Gastroesophageal sphincter (tissue), 4 donors: Measurements from ENCODE around the gene GOLIM4. TPM values are rescaled to one million over a fixed set of nuclear protein-coding genes. Genes with fewer than 3 reads are reported as not detected.

ENCODE experiments used
- ATAC-seq: fragments of 150-250 bp; one replicate; pipeline ENCODE4 v1.9.1; 2016; ENCODE audit warnings: mild to moderate bottlenecking, moderate library complexity
- H3K27ac ChIP-seq, 4 donors: fragments of 200-600 bp; sonication (generic) in 3 of 4; 1 replicate in 3 of 4; 2 replicates in 1 of 4; pipeline ENCODE4 v1.5.1; 2016 to 2019
- H3K27me3 ChIP-seq: fragments of 200-600 bp; sonication (generic); one replicate; pipeline ENCODE4 v1.5.1; 2019
- H3K36me3 ChIP-seq, 2 donors: fragments of 200-600 bp; sonication (generic); one replicate each; pipeline ENCODE4 v1.5.1; 2019; ENCODE audit warnings: control low read depth in 1 of 2
- H3K4me1 ChIP-seq, 3 donors: fragments of 200-600 bp; sonication (generic); 1 replicate in 2 of 3; 2 replicates in 1 of 3; pipeline ENCODE4 v1.5.1; 2016 to 2019; ENCODE audit warnings: control low read depth in 2 of 3
- H3K4me3 ChIP-seq, 2 donors: fragments of 200-600 bp; sonication (generic); one replicate each; pipeline ENCODE4 v1.5.1; 2019; ENCODE audit warnings: mild to moderate bottlenecking in 1 of 2, moderate library complexity in 1 of 2
- H3K9me3 ChIP-seq, 3 donors: fragments of 200-600 bp; sonication (generic); one replicate each; pipeline ENCODE4 v1.5.1; 2017 to 2019; ENCODE audit warnings: control low read depth in 2 of 3
- CTCF ChIP-seq, 4 experiments: fragments of 200-600 bp in 2 of 4; fragments of 450-650 bp in 2 of 4; sonication (generic) in 1 of 4; IDR thresholded peaks; one replicate each; pipeline ENCODE4 v1.5.1; 2017 to 2019; ENCODE audit warnings: antibody characterized with exemption in 4 of 4, mild to moderate bottlenecking in 2 of 4, moderate library complexity in 2 of 4
- EP300 ChIP-seq: sonication (generic); formaldehyde crosslinking; IDR thresholded peaks from one replicate; pipeline ENCODE4 v1.6.1; 2017; ENCODE audit warnings: antibody characterized with exemption, mild to moderate bottlenecking
- POLR2A ChIP-seq, 2 donors: fragments of 450-650 bp; IDR thresholded peaks; one replicate each; pipeline ENCODE4 v1.6.1; 2017; ENCODE audit warnings: antibody characterized with exemption in 2 of 2, mild to moderate bottlenecking in 2 of 2, moderate library complexity in 1 of 2
- POLR2AphosphoS5 ChIP-seq: sonication (generic); formaldehyde crosslinking; IDR thresholded peaks from one replicate; pipeline ENCODE4 v1.6.1; 2017; ENCODE audit warnings: antibody characterized with exemption
- WGBS, 2 donors: methylation state at CpG; one replicate each; pipeline ENCODE4 v1.1.5; 2018; ENCODE audit warnings: low coverage in 1 of 2; 5-methylcytosine and 5-hydroxymethylcytosine counted together
- total RNA-seq, 4 donors: library from RNA; depleted of rRNA; stranded (reverse); fragments of >200 nt; gene quantifications; one replicate each; pipeline ENCODE4 v1.1.0, GENCODE V29; 2016

The GOLIM4 gene
- total RNA-seq, 4 donors from 2014 or later, result 41.8 to 49.3 (median 47.8) TPM

GRCh38 chr3:168052515-168052914 is 43.2 kb downstream of the GOLIM4 start:
- Histone ChIP-seq H3K27ac (peak overlapping the region in 1 of 4 donors; percentile 56), H3K9me3 (no peaks in the 10 kb centered on the region), H3K4me3 (no peak overlapping the region), H3K4me1 (peaks cover 7 to 52% (median 12%) of the 10 kb centered on the region in 3 donors), H3K36me3 (no peaks in the 10 kb centered on the region), H3K27me3 (no peaks in the 10 kb centered on the region)
- WGBS, 2 donors, result 25 to 45% methylated on average over 2 of the region's 2 CpGs
- no peak for ATAC-seq
- no peak for TF ChIP-seq POLR2AphosphoS5
- TF ChIP-seq POLR2A (IDR thresholded peaks at IDR 0.05), result no peak
- TF ChIP-seq EP300, result no peak
- no peak for TF ChIP-seq CTCF (IDR thresholded peaks at IDR 0.05)

- 15 to 16% methylated on average over 9 of the region's 9 CpGs for WGBS, 2 donors
Observed at GRCh38 chr3:168051531-168052471, 43.9 kb downstream of the GOLIM4 start.

GRCh38 chr3:168051070-168051469 is 44.7 kb downstream of the GOLIM4 start:
- H3K4me1 ChIP-seq, result peaks cover 7 to 52% (median 12%) of the 10 kb centered on the region in 3 donors
- peak overlapping the region in 3 of 4 donors; percentile 16 to 62 (median 56) for H3K27ac ChIP-seq
- no peak for ATAC-seq
- no peaks in the 10 kb centered on the region for H3K27me3 ChIP-seq
- no peak for TF ChIP-seq EP300
- no peak for TF ChIP-seq POLR2A (IDR thresholded peaks at IDR 0.05)
- TF ChIP-seq CTCF (IDR thresholded peaks at IDR 0.05), result no peak
- no peak for TF ChIP-seq POLR2AphosphoS5
- H3K9me3 ChIP-seq, result no peaks in the 10 kb centered on the region
- no peak overlapping the region for H3K4me3 ChIP-seq
- H3K36me3 ChIP-seq, result no peaks in the 10 kb centered on the region

More at GRCh38 chr3:168051531-168052471, 43.9 kb downstream of the GOLIM4 start:
- Histone ChIP-seq H3K36me3 (no peaks in the 10 kb centered on the region), H3K4me3 (peak overlapping the region; percentile 1 to 5), H3K27ac (peak overlapping the region; percentile 16 to 71 (median 59)), H3K9me3 (no peaks in the 10 kb centered on the region), H3K4me1 (peaks cover 7 to 52% (median 12%) of the 10 kb centered on the region in 3 donors), H3K27me3 (no peaks in the 10 kb centered on the region)
- no peak for TF ChIP-seq EP300
- no peak for TF ChIP-seq CTCF (IDR thresholded peaks at IDR 0.05)
- no peak for TF ChIP-seq POLR2AphosphoS5
- TF ChIP-seq POLR2A (IDR thresholded peaks at IDR 0.05), result no peak
- ATAC-seq, result peak; percentile 60

GRCh38 chr3:168049367-168049974 is 46.3 kb downstream of the GOLIM4 start:
- peak; percentile 39 for ATAC-seq
- no peak overlapping the region for H3K4me3 ChIP-seq
- H3K4me1 ChIP-seq, result peaks cover 7 to 52% (median 12%) of the 10 kb centered on the region in 3 donors
- no peaks in the 10 kb centered on the region for H3K27me3 ChIP-seq
- peak overlapping the region in 1 of 4 donors; percentile 35 for H3K27ac ChIP-seq
- H3K36me3 ChIP-seq, result no peaks in the 10 kb centered on the region
- no peaks in the 10 kb centered on the region for H3K9me3 ChIP-seq
- TF ChIP-seq POLR2AphosphoS5 (peak; percentile 28), EP300 (no peak)
- 58 to 59% methylated on average over 6 of the region's 6 CpGs for whole genome bisulfite sequencing, 2 donors
